GM21825 (cell line): ENCODE data around the gene BEAN1.

Experiments used
- ATAC-seq: cut with Tn5 transposase; IDR thresholded peaks from one replicate; pipeline ENCODE4 v1.9.1; 2021; ENCODE audit warnings: mild to moderate bottlenecking, moderate library complexity; ENCODE audit not compliant: unreplicated experiment

Gene BEAN1

DNA sequence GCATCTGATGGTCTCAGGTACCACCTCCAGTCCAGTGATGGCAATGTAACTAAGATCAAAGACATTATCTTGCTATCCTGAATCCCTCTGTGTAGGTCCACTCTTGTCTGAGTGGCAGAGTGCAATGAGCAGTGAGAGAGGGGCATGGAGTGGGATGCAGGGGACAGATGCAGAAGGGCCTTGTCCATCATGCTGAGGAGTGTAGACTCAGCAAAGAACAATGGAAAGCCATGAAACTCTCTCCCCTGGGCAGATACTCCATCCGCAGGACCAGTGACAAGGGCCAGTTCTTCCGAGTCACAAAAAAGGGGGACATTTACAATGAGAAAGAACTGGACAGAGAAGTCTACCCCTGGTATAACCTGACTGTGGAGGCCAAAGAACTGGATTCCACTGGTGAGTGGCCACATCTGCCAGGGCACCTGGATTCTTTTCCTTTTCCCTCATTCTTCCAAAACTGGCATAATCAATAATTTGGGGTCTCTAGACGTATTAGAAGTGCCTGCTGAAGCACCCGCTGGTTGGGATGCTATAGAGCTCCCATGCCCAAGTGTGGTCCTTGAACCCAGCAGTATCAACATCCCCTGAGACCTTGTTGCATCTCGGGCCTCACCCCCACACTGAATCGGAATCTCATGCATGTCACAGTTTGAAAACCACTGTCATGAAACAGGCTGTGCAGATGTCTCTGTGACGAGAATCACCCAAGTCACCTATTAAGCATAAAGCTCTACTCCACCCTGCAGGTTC is 31.1 kb upstream of the BEAN1 start:
- ATAC-seq, result no peak

- ATAC-seq, result no peak
Observed at GRCh38 chr16:66397736-66398433, 29.2 kb upstream of the BEAN1 start.

DNA sequence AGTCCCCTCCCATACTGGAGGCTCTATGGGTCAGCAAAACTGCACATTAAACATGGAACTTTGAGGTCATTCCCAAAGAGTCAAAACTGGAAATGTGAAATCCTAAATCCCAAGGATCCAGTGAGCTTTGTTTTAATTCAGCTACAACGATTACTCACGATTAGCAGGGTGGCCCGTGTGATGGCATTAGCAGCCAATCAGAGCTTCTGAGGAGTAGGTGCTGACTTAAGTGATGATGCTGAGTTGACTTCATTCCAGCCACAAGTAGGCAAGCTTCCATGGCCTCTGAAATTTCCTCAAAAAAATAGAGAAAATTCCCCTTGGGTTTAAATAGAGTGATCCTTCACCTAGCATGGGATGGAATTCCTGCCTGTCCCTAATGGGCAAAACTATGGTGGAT is 28.1 kb upstream of the BEAN1 start:
- no peak for ATAC-seq

- ATAC-seq, result no peak
Observed at GRCh38 chr16:66399930-66400329, 27.2 kb upstream of the BEAN1 start.

GRCh38 chr16:66400503-66401380 is 26.4 kb upstream of the BEAN1 start:
- no peak for ATAC-seq

DNA sequence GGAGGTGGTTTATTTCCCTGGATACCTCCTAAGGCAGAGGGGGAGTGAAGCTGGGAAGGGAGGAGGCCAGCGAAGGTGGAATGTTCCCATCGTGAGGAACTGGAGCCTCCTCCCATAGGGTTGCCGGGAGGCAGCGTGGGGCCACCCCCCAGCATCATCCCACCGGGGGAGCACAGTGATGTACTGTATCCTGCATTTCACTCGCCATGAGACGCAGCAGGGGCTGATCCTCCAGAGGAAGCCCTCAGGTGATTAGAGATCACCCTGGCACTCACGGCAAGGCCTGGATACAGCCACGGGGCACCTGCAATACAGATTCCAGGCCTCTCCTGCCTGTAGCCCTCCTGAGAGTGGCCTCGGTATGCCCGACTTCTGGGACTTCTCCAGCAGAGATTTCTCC is 25.5 kb upstream of the BEAN1 start:
- no peak for ATAC-seq

GRCh38 chr16:66402166-66402565 is 24.9 kb upstream of the BEAN1 start:
- no peak for ATAC-seq

GRCh38 chr16:66402591-66403230 is 24.4 kb upstream of the BEAN1 start:
- no peak for ATAC-seq

GRCh38 chr16:66403531-66404145 is 23.5 kb upstream of the BEAN1 start:
- no peak for ATAC-seq

- ATAC-seq, result no peak
Observed at GRCh38 chr16:66405057-66405783, 21.9 kb upstream of the BEAN1 start.

DNA sequence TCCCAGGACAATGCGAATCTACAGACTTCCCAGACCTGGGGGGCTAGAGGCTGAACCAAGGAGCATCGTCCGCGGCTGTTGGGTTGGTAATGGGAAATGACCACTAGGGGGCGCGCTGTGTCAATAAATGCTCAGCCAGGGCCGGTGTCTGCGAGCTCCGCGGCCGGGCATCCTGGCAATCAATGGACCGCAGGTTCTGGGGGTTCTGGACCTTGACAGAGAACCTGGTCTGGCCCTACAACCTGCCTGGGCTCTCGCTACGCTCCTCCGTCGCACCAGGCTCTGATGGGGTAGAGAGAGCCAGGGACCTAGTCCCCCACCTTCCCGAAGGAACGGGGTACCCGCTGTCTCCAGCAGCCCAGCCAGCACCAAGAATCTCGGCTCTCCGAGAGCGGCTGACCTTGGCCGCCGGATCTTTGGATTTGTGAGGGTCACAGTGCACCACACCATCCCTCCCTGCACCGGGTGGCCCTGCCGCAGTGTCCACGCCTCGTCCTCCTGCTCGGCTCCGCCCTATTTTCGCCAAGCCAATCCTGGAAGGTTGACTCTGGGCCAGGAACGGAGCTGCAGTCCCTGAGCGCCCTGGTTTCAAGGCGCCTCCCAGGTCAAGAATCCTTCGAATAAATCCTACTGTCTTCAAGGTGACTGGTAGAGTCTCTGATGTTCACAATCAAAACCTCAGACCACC is 20.4 kb upstream of the BEAN1 start:
- peak; percentile 63 for ATAC-seq

- ATAC-seq, result no peak
Observed at GRCh38 chr16:66408163-66409048, 18.7 kb upstream of the BEAN1 start.

DNA sequence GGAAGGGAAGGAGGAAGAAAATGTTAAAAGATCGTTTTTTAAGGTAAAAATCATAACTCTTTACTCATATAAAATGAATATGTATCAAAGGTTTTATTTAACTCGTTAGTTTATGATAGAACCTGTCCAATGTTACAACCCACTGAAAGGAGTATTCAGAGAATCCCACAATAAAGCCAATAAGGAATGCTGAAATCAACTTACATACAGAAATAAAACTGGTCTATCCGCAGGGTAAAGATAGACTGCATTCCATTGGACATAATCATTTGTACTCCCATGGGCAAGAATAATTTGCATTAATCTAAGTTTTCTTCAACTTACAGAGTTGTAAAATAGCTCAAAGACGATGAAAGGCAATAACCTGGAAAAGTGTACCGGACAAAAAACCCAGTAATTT is 17.9 kb upstream of the BEAN1 start:
- no peak for ATAC-seq

GRCh38 chr16:66412182-66412581 is 14.9 kb upstream of the BEAN1 start:
- ATAC-seq, result no peak

- ATAC-seq, result no peak
Observed at GRCh38 chr16:66414891-66415290, 12.2 kb upstream of the BEAN1 start.

DNA sequence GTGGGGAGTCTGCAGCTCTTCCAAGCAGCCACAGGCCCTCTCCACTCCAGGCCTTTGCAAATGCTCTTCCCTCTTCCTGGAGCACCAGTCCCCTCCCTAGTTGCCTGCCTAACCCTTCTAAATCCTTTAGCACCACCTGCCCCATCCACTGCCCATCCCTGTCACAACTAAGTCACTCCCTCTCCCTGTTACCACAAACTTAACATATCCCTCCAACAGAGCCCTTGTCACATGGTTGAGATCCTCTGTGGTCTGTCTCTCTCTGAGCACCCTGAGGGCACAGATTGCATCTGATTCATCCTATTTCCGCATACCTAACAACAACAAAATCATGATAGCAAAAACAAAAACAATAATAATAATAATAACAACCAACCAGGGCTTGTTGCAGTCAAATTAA is 11.0 kb upstream of the BEAN1 start:
- ATAC-seq, result no peak

GRCh38 chr16:66416939-66417700 is 10.0 kb upstream of the BEAN1 start:
- no peak for ATAC-seq
